Dendritic cell treated with granulocyte-macrophage colony-stimulating factor and Interleukin-4, amounts not matched to agents 40 ng/mL and 50 ng/mL, for 4 days (primary cell): ENCODE data around the gene MSL3B.
"Not testable (repeated sequence)": the region's sequence is repeated elsewhere in the genome, so short reads cannot be mapped to it uniquely, and the experiment has no call there.

Experiments
- H3K27ac Mint-ChIP-seq: one replicate; pipeline ENCODE4 v1.8.0; 2022; ENCODE audit warnings: mild to moderate bottlenecking, mixed read lengths
- H3K27me3 Mint-ChIP-seq: one replicate; pipeline ENCODE4 v1.8.0; 2022; ENCODE audit warnings: mild to moderate bottlenecking, mixed read lengths
- H3K36me3 Mint-ChIP-seq: one replicate; pipeline ENCODE4 v1.8.0; 2022; ENCODE audit warnings: low read depth, mixed read lengths
- H3K4me1 Mint-ChIP-seq: one replicate; pipeline ENCODE4 v1.8.0; 2022; ENCODE audit warnings: low read depth, mixed read lengths
- H3K4me3 Mint-ChIP-seq: one replicate; pipeline ENCODE4 v1.8.0; 2022; ENCODE audit warnings: mild to moderate bottlenecking, moderate library complexity, mixed read lengths
- H3K9me3 Mint-ChIP-seq: one replicate; pipeline ENCODE4 v1.8.0; 2022; ENCODE audit warnings: mixed read lengths
- intact Hi-C: fragments of 100-400 bp; cut with micrococcal nuclease; formaldehyde crosslinking; loops from one replicate; pipeline ENCODE4 v1.15.0; 2022

Gene MSL3B

DNA sequence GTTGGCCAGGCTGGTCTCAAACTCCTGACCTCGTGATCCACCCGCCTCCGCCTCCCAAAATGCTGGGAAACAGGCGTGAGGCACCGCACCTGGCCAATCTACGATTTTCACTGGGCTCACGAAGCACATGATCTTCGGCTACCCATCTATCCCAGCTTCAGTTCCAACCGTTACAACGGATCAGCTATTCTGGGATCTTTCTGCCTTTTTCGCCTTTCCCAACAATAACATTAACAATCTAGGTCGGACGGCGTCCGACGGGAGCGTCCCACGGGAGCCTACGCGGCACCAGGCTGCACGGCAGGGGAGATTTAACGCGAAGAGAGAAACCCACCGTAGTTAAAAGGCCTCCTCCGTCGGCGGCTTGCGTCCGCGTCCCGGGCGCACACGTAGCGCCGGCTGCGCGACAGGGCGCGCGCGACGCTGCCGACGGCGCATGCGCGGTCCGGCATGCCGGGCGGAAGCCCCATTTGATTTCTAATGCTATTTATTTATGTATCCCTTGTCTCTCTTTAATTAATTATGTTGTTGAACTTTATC, at the start of gene MSL3B:
TSS of gene MSL3B (minus strand) at position 394 of the 540 bp plus-strand sequence.
- peaks cover 13% of the 10 kb centered on the region for H3K4me1 Mint-ChIP-seq
- peaks cover 20% of the 10 kb centered on the region for H3K27me3 Mint-ChIP-seq
- peaks cover 16% of the 10 kb centered on the region for H3K36me3 Mint-ChIP-seq
- peaks cover 11% of the 10 kb centered on the region for H3K9me3 Mint-ChIP-seq
- intact Hi-C loops = no loop called here
- peak within 1 kb of the TSS; percentile 87 for H3K4me3 Mint-ChIP-seq
- H3K27ac Mint-ChIP-seq = peak within 1 kb of the TSS; percentile 80

DNA sequence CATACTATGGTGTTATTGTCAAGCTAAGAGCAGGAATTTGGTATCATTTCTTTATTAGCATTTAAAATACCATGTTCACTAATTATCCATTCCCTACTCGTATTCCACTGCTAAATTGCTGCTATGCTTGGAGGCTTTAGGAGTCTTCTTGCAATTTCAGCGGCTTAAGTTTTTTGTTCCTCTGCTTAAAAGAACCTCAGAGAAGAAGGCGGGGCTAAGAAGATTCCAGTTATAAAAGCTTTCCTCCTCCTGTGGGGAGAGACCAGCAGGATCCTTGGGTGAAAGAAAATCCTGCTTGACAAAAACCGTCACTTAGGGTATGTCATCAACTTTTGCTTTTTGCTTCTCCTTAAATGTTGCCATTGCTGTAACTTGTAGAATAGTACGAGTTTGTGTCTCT, 48.9 kb upstream of the MSL3B start, which contains the start of gene TRPM8:
TSS of gene TRPM8 (plus strand) at position 258 of the 400 bp plus-strand sequence. CDS start 9,165 bp downstream, outside the sequence.
- Mint-ChIP-seq H3K4me1 (no peaks in the 10 kb centered on the region), H3K4me3 (no peak within 1 kb of the TSS), H3K27ac (no peak within 1 kb of the TSS), H3K27me3 (peaks cover 10% of the 10 kb centered on the region), H3K36me3 (no peaks in the 10 kb centered on the region), H3K9me3 (no peaks in the 10 kb centered on the region)
- intact Hi-C loops = no loop called here

DNA sequence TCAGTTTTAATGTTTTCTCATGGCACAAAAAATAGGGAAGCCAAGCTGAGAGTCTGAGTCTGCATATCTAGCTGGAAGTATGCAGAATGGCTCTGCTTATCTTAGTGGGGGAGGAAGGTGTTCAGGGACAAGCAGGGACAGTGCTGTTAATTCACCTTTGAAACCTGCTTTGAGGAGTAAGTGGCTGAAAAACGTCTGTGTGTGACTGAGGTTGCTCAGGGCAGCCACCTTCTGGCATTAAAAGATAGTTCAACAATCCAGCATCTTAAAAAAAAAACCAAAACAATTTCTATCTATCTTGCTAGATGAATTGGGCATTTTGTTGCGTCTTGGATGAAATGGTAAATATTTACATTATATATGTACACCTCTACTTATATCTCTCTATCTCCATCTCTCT, 46.9 kb upstream of the MSL3B start:
- no peak overlapping the region for H3K27ac Mint-ChIP-seq
- H3K9me3 Mint-ChIP-seq = no peaks in the 10 kb centered on the region
- intact Hi-C loops = no loop called here
- H3K27me3 Mint-ChIP-seq = peaks cover 10% of the 10 kb centered on the region
- no peaks in the 10 kb centered on the region for H3K4me1 Mint-ChIP-seq
- no peaks in the 10 kb centered on the region for H3K36me3 Mint-ChIP-seq
- no peak overlapping the region for H3K4me3 Mint-ChIP-seq

DNA sequence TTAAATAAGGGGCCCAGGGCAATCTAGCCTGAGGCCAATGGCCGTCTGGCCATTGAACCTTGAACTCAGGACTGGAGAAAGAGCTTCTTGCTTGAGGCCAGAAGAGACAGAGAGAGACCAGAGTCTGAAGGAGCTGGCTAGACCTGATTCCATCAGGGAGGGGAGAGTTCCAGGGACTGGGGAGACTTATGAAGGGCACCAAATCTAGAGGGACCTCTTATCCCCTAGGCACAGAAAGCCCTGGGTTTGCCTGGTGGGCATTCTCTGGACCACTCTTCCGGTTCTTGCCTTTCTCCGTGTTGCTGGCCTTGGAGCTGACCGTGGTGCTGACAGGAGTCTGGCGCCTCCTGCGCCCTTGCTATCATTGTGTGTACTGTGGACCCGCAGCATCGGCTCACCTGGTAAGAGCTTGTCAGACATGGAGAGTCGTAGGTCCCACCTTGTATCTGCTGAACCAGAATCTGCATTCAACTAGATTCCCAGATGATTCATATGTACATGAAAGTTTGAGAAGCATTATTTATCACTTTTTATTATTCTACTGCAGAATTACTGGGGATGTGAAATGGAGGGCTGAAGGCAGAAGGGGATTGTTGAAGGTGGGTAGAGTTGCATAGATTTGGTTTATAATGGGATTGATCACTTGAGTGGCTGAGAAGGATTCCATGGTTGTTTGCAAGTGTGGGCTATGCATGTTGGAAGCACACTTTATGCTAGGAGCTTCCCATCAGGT, 44.7 kb upstream of the MSL3B start:
- H3K4me3 Mint-ChIP-seq = no peak overlapping the region
- intact Hi-C loops = no loop called here
- no peaks in the 10 kb centered on the region for H3K4me1 Mint-ChIP-seq
- peaks cover 9% of the 10 kb centered on the region for H3K27me3 Mint-ChIP-seq
- no peaks in the 10 kb centered on the region for H3K9me3 Mint-ChIP-seq
- H3K27ac Mint-ChIP-seq = no peak overlapping the region
- H3K36me3 Mint-ChIP-seq = no peaks in the 10 kb centered on the region

DNA sequence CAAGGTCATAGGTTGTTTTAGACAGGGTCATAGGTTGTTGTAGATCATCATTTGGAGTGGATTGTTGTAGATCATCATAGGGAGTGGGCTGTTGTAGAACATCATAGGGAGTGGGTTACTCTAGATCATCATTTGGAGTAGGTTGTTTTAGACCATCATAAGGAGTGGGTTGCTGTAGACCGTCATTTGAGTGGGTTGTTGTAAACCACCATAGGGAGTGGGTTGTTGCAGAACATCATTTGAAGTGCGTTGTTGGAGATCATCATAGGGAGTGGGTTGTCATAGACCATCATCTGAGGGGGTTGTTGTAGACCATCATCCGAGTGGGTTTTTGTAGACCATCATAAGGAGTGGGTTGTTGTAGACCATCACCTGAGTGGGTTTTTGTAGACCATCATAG, 39.4 kb upstream of the MSL3B start:
- H3K27me3 Mint-ChIP-seq = no peaks in the 10 kb centered on the region
- H3K9me3 Mint-ChIP-seq = no peaks in the 10 kb centered on the region
- H3K4me1 Mint-ChIP-seq = no peaks in the 10 kb centered on the region
- intact Hi-C loops = no loop called here
- no peaks in the 10 kb centered on the region for H3K36me3 Mint-ChIP-seq
- no peak overlapping the region for H3K4me3 Mint-ChIP-seq
- no peak overlapping the region for H3K27ac Mint-ChIP-seq

DNA sequence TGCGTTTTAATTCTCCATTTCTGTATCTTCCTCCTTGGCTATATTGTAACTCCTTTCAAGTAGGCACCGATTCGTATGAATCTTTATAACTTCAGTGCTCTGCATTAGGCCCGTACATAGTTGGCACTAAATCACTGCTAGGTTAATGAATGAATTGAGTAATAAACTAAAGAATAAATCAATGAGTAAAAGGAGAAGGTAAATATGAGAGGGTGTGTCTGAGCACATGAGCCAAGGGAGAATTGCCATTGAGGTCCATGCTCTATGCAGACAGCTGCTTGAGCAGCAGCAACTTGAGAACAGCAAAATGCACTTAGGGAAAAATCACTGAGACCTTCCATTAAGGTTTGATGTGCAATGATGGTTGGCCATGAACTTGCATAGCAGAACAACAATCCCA, 37.8 kb upstream of the MSL3B start:
- Mint-ChIP-seq H3K9me3 (no peaks in the 10 kb centered on the region), H3K4me1 (no peaks in the 10 kb centered on the region), H3K36me3 (no peaks in the 10 kb centered on the region), H3K27ac (no peak overlapping the region), H3K27me3 (peaks cover 2% of the 10 kb centered on the region), H3K4me3 (no peak overlapping the region)
- intact Hi-C loops = no loop called here

DNA sequence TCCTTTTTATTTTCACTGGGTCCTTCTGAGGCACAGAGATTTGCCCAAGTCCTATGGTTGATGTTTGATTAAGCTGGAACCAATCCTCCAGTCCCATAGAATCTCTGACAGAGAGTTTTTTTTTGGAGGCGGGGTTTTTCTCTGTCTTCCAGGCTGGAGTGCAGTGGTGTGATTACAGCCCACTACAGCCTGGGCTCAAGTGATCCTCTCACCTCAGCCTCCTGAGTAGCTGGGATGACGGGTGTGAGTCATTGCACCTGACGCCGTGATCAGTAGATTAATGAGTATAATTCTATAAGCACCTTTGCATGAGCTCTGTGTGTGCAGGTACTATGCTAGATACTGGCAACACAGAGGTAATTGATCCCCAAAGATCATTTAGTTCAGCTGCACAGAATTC, 33.7 kb upstream of the MSL3B start:
- Mint-ChIP-seq H3K27ac (no peak overlapping the region), H3K4me3 (no peak overlapping the region), H3K9me3 (no peaks in the 10 kb centered on the region), H3K36me3 (no peaks in the 10 kb centered on the region), H3K27me3 (peaks cover 10% of the 10 kb centered on the region), H3K4me1 (no peaks in the 10 kb centered on the region)
- intact Hi-C loops = no loop called here

DNA sequence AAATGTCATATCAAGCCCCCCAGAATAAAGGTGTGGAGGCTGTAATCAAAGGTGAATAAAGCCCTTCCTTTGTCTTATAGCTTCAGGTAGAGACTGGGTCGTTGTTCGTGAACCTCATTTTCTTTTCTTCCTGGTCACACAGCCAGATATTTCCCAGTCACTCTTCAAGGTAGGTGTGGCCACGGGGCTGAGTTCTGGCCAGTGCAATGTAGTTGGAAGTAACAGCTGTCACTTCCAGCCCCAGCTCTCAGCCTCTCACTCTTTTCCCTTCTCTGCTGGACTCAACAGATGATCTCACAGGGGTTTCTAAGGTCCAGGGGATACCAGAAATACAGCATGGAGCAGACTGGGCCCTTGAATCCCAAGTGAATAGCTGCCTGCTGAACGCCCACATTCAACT, 33.2 kb upstream of the MSL3B start:
- intact Hi-C loops = no loop called here
- Mint-ChIP-seq H3K27ac (no peak overlapping the region), H3K36me3 (no peaks in the 10 kb centered on the region), H3K9me3 (no peaks in the 10 kb centered on the region), H3K27me3 (peaks cover 12% of the 10 kb centered on the region), H3K4me3 (no peak overlapping the region), H3K4me1 (no peaks in the 10 kb centered on the region)

DNA sequence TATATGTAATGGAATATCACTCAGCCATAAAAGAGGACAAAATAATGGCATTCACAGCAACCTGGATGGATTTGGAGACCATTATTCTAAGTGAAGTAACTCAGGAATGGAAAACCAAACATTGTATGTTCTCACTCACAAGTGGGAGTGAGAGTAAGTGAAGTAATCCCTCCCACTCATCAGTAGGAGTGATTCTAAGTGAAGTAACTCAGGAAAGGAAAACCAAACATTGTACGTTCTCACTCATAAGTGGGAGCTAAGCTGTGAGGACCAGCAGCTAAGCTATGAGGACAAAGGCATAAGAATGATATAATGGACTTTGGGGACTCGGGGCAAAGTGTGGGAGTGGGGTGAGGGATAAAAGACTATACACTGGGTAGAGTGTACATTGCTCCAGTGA, 28.1 kb upstream of the MSL3B start:
- not testable (repeated sequence) for H3K4me3 Mint-ChIP-seq, H3K36me3 Mint-ChIP-seq

DNA sequence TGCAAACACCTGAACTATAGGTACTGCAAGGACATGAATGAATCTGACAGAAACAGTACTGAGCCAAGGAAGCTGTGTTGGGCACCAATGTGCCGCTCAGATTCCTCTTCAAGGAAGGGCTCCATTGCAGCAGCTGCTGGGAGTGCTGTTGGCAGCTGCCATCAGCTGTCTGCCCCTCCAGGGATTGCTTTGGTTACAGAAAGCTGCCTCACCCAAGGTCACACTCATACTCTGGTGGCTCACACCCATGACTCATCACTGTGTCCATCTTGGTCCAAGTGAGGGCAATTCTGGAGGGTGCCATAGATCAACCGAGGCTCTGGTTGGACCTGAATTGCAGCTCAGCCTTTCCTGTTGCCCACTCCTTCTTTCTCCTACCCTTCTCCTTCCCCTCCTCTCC, 24.6 kb upstream of the MSL3B start:
- Mint-ChIP-seq H3K4me3 (no peak overlapping the region), H3K9me3 (no peaks in the 10 kb centered on the region), H3K27ac (no peak overlapping the region), H3K36me3 (no peaks in the 10 kb centered on the region), H3K4me1 (no peaks in the 10 kb centered on the region), H3K27me3 (peaks cover 12% of the 10 kb centered on the region)
- intact Hi-C loops = no loop called here

More for the DNA sequence above, 28.1 kb upstream of the MSL3B start:
- intact Hi-C loops, H3K4me1 Mint-ChIP-seq, H3K27ac Mint-ChIP-seq, H3K9me3 Mint-ChIP-seq: not testable (repeated sequence)
- H3K27me3 Mint-ChIP-seq = peaks cover 19% of the 10 kb centered on the region

DNA sequence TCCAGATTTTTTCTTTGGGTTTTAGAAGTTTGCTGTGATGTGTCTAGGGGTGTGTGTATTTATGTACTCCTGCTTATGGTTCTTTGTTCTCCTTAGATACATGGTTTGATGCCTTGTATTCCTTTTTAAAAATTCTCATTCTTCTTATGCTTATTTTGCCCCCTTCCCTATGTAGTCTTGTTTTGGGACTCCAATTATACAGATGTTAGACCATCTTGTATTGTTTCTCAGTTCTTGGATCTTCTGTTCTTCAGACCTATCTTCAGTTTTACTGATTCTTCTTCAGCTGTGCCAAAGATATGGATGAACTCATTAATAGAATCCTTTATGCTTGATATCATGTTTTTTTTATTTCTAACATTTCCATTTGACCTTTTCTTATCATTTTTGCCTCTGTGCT, 14.2 kb upstream of the MSL3B start:
- Mint-ChIP-seq H3K27me3 (peaks cover 9% of the 10 kb centered on the region), H3K4me3 (no peak overlapping the region), H3K36me3 (no peaks in the 10 kb centered on the region), H3K9me3 (peaks cover 38% of the 10 kb centered on the region), H3K4me1 (no peaks in the 10 kb centered on the region), H3K27ac (no peak overlapping the region)
- intact Hi-C loops = no loop called here

DNA sequence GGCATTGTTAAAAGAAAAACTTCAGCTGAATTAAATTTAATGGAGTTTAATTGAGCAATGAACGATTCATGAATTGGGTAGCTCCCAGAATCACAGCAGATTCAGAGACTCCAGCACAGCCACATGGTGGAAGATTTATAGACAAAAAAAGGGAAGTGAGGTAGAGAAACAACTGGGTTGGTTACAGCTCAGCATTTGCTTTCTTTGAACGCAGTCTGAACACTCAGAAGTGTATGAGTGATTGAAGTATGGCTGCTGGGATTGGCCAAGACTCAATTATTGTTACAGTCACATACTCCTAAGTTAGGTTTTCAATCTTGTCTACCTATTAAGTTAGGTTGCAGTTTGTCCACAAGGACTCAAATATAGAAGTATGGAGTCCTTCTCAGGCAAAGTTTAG, 3.9 kb upstream of the MSL3B start:
- intact Hi-C loops, H3K9me3 Mint-ChIP-seq, H3K4me3 Mint-ChIP-seq, H3K36me3 Mint-ChIP-seq, H3K27ac Mint-ChIP-seq: not testable (repeated sequence)
- H3K27me3 Mint-ChIP-seq = peaks cover 29% of the 10 kb centered on the region
- peaks cover 11% of the 10 kb centered on the region for H3K4me1 Mint-ChIP-seq

DNA sequence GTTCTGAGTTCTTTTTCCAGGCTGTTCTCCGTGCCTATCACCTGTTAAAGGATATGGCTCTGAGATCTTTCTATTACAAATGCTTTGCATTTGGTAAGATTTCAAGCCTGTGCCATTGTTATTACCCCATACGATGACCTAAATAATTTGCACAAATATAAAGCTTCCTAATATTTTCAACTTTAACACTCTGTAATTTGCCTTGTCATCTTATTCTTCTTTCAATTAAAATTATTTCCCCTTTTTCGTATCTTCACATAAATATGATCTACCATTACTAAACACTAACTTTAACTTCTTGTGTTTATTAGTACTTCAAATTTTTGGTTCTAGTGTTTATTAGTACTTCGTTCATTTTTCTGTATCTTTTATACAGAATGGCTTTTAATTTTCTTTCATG, 3.2 kb upstream of the MSL3B start:
- H3K4me3 Mint-ChIP-seq = no peak overlapping the region
- peaks cover 16% of the 10 kb centered on the region for H3K36me3 Mint-ChIP-seq
- peaks cover 11% of the 10 kb centered on the region for H3K9me3 Mint-ChIP-seq
- peaks cover 13% of the 10 kb centered on the region for H3K4me1 Mint-ChIP-seq
- H3K27ac Mint-ChIP-seq = no peak overlapping the region
- intact Hi-C loops = no loop called here
- peaks cover 29% of the 10 kb centered on the region for H3K27me3 Mint-ChIP-seq

DNA sequence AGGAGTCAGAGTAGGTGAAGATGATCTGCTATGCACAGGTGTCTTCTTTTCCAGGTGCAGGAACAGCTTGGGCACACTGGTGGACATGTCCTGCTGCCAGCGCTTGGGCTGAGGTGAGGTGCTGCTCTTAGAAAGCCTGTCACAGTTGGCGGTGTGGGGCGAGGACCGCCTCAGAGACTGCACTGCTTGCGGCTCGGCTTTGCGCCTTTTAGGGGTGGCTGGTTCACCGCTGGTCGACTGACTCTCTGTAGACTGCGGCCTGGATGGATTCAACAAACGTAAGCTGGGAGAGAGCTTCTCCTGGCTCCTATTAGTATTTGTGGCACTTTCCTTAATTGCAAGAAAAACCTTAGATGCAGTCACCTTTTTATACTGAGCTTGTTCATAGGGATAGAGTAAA, 1.7 kb downstream of the MSL3B start:
- Mint-ChIP-seq H3K9me3 (peaks cover 11% of the 10 kb centered on the region), H3K27ac (no peak overlapping the region), H3K27me3 (peaks cover 20% of the 10 kb centered on the region), H3K4me1 (peaks cover 13% of the 10 kb centered on the region), H3K4me3 (no peak overlapping the region), H3K36me3 (peaks cover 16% of the 10 kb centered on the region)
- intact Hi-C loops = no loop called here

DNA sequence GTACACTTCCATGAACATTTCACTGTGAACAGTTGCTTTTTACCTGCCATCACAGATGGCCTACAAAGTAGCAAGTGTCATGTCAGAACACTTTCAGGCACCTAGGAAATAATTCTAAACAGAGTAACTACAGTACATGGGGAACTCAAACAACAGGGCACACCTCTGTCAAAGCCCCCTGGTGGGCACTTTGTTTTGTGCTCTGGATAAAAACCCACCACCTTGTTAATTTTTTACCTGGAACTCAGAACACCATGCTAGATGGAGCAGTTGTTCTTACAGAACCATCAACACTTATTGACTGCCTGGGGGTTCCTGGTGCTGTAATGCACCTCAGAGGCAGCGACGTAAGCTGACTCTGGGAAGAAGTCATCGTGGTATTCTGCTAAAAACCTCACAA, 2.3 kb downstream of the MSL3B start:
- no peak overlapping the region for H3K4me3 Mint-ChIP-seq
- no peak overlapping the region for H3K27ac Mint-ChIP-seq
- peaks cover 16% of the 10 kb centered on the region for H3K36me3 Mint-ChIP-seq
- intact Hi-C loops = no loop called here
- H3K4me1 Mint-ChIP-seq = peaks cover 13% of the 10 kb centered on the region
- peaks cover 20% of the 10 kb centered on the region for H3K27me3 Mint-ChIP-seq
- H3K9me3 Mint-ChIP-seq = peaks cover 11% of the 10 kb centered on the region
